Forelimb muscle (tissue), 1 donor: ENCODE data around the gene PPFIA1. TPM values are rescaled to one million over a fixed set of nuclear protein-coding genes. Genes with fewer than 3 reads are reported as not detected.

ENCODE experiments used
- DNase-seq: peaks from one replicate; pipeline ENCODE4 v3.0.0-alpha.2; 2013; ENCODE audit warnings: low read depth
- polyA plus RNA-seq: library from polyadenylated mRNA; unstranded; fragments of 120-200 nt; gene quantifications from one replicate; pipeline ENCODE4 v1.2.1, GENCODE V29; 2013; ENCODE audit not compliant: insufficient read length

PPFIA1 gene
- 31.2 TPM for polyA plus RNA-seq

DNA sequence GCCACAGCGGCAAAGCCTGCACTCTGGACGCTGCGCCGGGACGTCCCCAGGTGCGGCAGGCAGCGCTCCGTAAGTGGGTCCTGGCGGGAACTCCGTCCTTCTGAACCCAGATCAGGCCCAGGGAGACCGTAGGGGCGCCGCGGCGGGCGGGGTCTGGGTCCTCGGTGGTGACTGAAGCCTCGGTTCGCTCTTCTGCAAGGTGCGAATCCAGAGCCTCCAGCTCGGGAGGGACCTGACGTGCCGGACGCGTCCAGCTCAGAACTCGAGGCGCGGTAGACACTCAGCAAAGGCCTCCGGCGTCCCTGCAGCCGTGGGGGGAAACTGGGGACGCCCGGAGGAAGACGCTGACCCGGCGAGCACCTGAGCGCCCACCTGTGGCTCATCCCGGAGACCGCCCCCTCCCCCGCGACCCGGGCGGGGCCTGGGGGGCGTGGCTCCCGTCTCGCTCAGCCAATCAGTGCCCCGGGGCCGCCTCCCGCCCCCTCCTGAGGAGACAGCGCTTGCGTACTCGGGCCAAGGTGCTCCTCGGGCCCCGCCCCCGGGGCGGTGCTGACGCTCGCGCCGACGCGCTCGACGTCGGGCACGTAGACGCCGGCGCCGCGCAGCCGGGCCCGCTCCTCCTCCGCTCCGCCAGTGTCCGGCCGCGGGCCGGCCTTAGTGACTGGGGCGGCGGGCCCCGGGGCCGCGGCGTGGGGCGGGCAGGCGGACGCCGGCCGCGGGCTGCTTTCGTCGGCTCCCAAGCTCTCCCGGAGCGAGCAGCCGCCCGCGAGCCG lies at the start of gene PPFIA1:
PPFIA1 (plus strand) TSS at position 587 of the 773 bp plus-strand sequence. CDS start 1,483 bp downstream, outside the sequence.
- peak; percentile 89 for DNase-seq

DNA sequence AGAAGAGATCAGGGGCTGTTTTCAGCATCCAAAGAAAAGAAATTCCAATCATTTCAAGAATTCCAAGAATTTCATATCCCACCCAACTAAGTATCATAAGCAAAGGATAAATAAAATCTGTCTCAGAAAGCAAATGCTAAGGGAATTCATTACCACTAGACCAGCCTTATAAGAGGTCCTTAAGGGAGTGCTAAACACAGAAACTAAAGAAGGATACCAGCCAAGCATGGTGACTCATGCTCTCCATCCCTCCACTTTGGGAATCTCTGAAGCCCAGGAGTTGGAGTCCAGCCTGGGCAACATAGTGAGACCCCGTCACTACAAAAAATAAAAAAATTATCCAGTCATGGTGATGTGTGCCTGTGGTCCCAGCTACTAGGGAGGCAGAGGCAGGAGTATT lies 49.6 kb upstream of the PPFIA1 start:
- no peak for DNase-seq

DNA sequence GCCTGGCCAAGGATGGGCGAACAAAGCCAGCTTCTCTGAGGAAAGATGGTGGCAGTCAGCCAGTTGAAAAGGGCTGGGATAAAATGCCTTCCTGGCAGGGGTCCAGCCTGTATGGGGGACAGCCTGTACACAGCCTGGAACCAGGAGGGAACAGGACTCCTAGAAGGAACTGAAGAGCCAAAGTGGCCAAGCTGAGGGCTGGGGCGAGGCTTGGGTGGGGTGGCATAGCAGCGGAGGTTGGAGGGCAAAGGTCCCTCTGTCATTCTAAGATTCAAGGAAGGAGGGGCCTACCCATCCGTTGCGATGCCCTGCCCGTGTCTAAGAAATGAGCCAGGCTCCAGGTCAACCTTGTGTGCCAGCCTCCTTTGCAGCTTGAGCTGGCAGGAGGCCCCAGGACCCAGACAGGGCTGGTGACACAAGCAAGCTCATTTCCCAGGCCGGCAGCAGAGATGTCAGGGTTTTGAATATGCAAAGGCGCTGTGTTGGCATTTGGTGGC lies 44.8 kb upstream of the PPFIA1 start:
- DNase-seq, result no peak

DNA sequence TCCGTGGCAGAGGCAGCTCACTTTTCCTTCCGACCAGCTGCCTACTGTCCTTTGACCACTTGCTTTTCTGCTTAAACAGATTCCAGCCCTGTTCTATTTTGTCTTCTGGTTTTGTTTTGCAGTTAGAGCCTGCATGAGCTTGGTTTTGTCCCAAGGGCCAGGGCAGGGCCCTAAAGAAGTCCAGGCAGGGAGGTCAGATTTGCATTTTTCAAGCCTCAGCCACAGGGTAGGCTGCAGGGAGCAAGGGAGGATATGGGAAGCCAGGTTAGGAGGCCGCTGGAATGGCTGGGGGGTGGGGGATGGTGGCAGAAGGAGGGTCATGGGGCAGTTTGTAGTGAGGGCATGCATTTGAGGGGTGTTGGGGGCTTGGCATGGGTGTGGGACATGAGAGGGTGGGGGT lies 44.3 kb upstream of the PPFIA1 start:
- DNase-seq, result no peak

DNA sequence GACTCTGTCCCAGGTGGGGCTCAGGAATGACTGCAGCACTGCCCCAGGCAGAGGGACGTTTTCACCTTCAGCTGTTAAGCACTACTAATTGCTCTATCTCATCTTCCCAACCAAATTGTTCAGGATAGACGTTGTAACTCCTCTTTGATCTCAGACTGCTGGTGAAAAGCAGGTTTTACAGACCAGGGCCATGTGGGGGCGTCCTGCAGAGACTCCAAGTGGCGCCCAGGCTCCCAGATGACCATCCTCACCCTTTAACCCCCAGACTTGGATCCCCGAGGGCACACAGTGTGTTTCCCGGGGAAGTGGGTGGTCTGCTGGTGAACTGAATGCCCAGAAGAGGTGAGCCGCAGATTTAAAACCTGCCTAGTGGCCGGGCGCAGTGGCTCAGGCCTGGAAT lies 43.5 kb upstream of the PPFIA1 start:
- DNase-seq, result no peak

DNA sequence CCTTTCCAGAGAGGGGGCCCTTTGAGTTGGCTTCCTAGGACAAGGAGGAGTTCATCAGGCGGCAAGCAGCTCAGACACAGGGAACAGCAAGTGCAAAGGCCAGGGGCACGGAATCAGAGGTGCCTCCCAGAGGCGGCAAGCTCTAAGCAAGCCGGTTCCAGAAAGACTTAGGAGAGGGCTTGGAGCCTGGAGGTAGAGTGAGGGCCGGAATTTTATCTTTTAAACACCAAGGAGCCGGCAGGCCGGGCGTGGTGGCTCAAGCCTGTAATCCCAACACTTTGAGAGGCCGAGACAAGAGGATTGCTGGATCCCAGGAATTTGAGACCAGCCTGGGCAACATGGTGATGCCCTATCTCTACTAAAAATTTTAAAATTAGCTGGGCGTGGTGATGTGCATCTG lies 40.8 kb upstream of the PPFIA1 start:
- no peak for DNase-seq

DNA sequence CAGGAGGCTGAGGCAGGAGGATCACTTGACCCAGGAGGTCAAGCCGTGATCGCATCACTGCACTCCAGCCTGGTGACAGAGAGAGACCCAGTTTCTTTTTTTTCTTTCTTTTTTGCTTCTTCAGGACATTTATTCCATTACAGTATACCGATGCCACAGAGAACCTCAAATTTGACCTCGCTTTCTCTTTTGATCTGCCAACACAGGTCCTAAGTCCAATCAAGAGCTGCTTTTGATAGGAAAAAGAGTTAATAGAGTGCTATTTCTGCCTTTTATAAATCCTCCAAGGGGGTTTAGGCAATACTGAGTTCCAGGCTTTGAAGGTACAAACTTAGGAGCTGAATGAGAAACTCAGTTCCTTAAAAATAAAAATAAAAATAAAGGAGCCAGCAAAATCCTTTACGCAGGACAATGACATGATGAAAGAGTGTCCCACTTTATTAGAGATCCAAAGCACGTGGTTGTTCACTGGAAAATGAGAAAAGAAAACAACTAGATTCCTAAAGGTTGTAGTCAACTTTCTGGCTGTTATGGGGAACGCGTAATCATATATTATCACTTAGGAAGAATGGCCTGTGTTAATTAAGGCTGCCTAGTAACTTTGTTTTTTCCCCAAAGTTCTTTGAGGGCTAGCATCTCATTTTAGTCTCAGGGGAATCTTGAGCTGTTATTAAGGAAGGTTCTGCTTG lies 40.2 kb upstream of the PPFIA1 start:
- no peak for DNase-seq

DNA sequence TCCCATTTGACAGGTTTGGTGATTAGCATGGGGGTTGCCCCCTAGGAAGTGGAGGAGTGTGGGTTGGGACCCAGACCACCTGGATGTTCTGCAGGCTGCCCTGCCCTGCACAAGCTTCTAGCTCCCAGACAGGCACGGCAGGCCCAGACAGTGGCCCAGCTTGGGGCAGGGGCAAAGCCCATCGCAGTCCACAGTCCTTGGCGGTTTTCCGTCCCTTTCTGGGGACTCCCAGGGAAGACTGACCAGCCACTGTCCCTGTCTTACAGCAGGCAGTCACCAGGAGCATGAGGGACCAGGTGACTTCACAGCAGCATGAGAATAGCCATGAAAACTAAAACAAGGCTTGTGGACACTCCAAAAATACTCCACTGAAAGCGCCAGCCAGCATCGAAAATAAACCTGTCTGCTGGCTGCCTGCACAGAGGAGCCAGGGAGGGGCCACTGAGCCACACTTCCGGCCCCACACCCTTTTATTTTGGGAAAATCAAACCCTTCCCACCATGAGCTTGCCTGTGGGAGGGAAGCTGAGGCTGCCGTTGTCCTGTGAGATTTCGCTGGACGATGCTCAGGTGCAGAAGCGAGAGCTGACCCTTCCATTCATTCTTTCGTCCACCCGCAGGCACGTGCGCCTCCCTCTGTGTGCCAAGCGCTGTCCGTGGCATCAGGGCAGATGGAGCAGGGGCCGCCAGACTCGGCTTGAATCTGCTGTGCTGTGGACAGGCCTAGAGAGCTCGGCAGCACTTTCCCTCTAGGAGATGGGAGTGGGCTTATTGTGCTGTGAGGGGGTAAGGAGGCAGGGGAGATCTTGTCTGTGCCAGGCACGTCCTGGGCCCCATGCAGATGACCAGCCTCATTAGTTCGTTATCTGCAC lies 39.4 kb upstream of the PPFIA1 start:
- no peak for DNase-seq

DNA sequence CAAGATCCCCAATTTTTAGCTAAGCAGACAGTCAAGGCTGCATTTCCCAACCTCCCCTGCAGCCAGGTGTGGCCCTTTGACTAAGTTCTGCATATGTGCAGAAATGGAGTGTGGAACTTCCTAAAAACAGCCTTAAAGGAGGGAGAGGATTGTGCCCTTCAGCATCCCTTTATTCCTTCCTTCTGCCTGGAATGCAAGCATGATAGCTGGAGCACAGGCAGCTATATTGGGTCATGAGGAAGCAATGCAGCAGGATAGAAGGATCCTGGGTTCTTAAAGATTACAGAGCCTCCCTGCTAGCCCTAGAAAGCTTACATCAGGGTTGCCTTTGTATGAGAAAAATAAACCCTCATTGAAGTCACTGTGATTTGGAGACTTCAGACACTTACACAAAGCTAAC lies 37.5 kb upstream of the PPFIA1 start:
- DNase-seq, result no peak

DNA sequence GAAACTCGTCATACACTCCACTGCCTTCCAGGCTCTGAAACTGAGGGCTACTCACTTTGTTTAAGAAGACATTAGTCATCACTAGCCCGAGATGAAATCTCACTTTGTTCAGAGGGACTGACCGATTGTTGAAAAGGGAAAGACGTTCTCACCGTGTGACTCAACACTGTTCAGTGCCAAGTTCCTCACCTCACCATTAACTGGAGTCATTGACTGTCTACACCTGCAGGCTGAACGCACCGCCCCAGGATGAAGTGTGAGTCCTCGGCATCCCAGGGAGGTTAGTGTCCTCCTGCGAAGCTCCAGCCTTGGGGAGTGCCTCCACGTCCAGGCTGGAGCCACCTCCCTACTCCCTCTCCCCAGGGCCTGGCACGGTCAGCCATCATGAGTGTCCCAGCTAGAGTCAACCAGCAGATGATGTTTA lies 37.0 kb upstream of the PPFIA1 start:
- DNase-seq, result no peak

DNA sequence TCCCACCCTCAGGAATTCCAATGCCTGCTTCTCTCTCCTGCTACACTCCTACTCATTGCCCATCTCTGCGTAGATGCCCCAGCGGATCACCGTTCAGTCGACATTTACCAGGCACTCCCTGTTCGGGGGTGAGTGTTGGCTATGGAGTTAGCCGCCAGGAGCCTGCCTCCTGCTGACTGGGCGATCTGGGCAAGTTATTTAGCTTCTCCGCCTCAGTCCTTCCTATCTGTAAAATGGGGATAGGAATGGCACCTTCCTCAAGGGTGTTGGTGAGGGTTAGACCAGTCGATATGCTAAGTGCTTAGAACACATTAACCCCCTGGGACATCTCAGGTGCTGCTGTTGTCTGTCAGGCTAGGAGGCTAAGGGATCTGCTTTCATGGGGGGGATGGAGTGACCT lies 36.5 kb upstream of the PPFIA1 start:
- DNase-seq, result no peak

DNA sequence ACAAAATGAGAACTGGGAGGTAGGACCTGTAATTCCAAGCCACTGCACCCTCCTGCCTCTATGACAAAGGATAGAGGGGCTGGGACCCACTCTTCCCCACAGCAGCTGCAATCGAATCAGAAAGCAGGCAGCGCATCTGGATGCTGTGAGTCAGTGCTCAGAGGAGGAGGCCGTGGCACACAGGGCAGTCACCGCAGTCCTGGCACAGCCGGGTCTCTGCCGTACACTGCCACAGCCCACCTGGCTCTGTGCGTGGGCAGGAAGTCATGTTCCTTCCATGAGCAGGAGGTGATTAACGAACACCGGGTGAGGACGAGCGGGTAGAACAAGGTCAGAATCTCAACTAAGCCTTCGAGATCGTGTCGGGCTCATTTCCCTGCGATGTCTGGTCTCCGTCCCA lies 30.2 kb upstream of the PPFIA1 start:
- no peak for DNase-seq

DNA sequence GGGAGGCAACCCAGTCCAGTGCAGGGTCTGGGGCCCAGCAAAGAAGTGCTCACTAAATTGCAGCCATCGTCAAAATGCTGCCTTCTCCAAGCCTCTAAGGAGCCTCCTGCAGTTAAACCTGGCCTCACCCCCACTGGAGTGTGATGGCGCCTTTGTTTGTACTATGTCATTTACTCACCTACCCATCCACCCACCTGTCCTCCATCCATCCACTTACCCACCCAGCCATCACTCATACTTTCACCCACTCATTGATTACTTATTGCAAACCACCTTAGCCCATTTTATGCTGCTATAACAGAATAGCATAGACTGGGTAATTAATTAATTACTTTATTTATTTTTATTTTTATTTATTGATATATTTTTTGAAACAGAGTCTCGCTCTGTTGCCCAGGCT lies 28.8 kb upstream of the PPFIA1 start:
- DNase-seq, result no peak

DNA sequence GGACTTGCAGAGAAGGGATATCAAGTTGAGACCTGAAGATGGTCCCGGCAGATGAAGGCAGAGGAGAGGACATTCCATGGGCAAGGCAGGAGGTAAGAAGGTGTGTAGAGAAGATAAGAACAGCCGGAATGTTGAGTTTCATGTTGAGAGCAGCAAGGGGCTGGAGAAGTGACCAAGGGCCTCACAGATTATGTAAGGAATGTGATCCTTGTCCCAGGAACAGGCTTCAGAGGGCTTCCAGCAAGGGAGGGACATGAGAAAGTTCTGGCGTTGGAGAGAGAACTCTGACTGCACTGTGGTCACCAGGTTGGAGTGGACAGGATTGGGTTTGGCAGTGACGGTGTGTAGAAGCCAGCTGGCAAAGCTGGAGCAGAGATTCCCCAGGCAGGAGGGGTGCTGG lies 27.6 kb upstream of the PPFIA1 start:
- no peak for DNase-seq

DNA sequence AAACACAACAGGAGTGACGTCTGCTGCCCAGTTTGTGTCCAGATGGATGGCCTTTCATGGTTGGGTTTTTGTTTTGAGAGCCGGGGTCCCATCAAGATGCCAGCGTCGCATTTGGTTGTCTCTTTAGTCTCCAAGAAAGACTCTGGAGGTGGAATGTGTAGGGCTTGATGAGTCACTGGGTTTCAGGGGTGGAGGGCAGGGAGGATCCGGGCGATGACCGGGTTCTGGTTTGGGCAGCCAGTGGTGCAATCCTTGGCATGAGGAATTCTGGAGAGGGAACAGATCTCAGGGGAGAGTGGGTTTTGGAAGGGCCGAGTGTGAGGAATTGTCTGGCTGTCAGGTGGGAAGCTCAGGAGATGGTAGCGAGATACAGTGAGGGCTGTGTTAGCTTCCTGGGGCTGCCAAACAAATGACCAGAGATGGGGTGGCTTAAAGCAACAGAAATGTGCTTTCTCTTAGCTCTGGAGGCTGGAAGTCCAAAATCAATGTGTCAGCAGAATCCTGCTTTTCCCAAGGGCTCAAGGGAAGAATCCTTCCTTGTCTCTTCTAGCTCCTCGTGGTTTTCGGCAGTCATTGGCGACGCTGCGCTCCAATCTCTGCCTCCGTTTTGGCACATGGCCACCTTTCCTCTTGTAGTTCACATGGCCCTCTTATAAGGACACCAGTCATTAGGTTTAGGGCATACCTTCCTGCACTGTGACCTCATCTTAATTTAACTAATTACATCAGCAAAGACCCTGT lies 26.4 kb upstream of the PPFIA1 start:
- DNase-seq, result no peak

DNA sequence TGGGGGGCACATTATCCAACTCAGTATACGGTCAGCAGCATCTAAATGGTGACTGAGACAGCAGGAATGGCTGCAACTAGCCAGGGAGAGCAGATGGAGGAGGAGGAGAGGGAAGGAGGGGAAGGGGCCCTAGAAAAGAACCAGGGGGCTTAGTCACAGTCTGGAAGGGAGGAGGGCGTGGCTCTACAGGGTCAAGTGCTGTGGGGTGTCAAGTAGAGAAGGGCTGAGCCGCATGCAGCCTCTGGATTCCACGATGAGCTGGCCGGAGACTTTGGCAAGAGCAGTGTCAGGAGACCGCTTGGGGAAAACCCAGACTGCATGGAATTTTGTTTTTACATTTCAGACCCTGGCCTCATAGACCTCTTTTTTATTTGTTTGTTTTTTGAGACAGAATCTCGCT lies 25.8 kb upstream of the PPFIA1 start:
- DNase-seq, result no peak

DNA sequence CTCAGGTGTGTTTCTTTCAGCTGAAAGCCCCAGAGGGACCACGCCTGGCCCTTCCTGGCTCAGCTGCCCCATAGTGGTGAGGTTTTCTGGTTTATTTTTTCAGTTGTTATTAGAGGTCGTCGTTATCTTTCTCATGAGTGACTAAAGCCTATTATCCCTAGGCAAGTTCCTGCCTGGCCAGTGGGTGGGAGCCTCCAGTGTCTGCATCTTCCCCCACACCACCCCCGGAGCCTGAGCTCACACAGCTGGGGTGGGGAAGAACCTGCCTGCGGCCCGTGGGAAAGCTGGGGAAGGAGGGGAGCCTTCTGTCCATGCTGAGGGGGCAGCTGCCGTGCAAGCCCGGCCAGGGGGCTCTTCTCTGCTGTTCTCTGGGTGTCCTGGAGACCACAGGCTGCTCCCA lies 24.3 kb upstream of the PPFIA1 start:
- no peak for DNase-seq

DNA sequence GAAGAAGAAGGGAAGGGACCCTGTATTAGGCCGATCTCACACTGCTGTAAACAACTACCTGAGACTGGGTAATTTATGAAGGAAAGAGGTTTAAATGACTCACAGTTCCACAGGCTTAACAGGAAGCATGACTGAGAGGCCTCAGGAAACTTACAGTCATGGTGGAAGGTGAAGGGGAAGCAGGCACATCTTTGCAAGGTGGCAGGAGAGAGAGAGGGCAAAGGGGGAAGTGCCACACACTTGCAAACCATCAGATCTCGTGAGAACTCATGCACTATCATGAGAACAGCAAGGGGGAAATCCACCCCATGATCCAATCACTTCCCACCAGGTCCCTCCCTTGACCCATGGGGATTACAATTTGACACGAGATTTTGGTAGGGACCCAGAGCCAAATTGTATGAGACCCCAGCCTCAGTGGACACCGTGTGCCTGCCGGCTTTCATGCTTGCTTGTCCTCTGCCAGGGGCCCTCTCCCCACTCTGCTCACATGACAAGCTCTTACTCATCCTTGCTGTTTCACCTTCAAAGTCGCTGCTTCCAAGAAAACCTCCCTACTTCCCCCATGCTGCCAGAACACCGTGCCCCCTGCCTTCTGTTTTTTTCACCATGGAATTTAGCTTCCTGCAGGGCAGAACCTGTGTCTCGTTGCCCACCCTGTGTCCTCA lies 23.3 kb upstream of the PPFIA1 start:
- DNase-seq, result no peak

DNA sequence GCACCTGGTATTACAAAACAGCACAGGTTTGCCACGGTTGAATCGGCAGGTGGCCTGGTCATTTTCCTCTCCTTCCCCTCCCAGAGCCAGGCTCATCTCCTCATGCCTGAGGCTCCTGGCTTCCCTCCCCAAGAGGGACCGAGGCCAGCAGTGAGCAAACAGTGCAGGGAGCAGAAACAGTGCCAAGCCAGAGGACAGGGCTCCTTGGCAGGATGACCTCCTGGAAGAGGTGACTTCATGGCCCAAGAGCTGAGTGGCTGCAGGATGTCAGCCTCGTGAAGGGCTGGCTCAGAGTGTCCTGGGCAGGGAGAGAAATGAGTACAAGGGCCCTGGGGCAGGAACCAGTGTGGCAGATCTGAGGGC lies 22.8 kb upstream of the PPFIA1 start:
- no peak for DNase-seq

DNA sequence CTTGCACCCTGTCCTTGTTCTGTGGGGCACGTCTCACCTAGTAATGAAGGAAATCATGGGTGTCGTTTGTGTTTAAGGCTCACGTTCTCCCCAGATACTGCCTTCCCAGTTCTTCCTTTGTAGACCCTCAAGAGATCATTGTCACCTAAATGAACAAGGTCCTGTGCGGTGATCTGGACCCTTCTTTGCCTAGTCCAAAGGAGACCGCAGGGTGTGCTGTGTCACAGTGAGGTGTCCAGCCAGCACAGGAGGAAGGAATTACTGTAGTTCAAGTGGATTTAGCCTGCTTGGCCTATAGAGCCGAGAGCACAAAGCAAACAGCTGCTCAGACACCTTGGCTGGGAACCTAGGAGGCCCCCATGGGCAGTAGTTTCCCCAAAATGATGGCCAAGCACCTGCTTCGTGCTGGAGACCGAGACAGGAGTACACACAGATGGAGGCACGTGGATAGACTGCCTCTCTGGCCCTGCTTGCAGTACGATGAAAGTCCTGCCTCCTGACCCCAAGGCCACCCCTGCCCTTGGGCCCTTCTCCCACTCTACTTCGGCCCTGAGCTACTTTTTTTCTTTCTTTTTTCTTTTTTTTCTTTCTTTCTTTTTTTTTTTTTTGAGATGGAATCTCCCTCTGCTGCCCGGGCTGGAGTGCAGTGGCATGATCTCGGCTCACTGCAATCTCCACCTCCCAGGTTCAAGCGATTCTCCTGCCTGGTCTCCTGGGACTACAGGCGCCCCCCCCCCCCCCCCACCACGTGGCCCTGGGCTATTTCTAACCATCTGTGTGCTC lies 19.4 kb upstream of the PPFIA1 start:
- DNase-seq, result peak; percentile 54
